K562 (cell line): ENCODE measurements around the gene MITF. TPM values are rescaled to one million over a fixed set of nuclear protein-coding genes. Genes with fewer than 3 reads are reported as not detected.

Experiments
- ATAC-seq: fragments of 200-7000 bp; cut with Tn5 transposase; 3 replicates; pipeline ENCODE4 v1.9.1; 2020; ENCODE audit warnings: moderate library complexity
- BruUV-seq: library from RNA; stranded (reverse); fragments of 400-500 nt; replicated peaks from 2 replicates; lab custom pipeline; 2021; lab: Mats Ljungman, UMichigan
- CTCF ChIA-PET: fragments of 300-600 bp; formaldehyde crosslinking; extraction: SDS; loops from one replicate; lab custom pipeline; 2021; ENCODE audit warnings: low intra/inter-chr PET ratio; lab: Yijun Ruan, JAX
- POLR2A ChIA-PET: fragments of 300-600, 350-650 bp; sonication (Branson Sonifier 250); formaldehyde crosslinking; extraction: SDS; loops from one replicate; lab custom pipeline; 2021; ENCODE audit warnings: antibody characterized with exemption, inconsistent platforms; lab: Yijun Ruan, JAX
- DNase-seq, 4 experiments: peaks; one replicate each; pipeline versions ENCODE4 v3.0.0 to v3.0.0-alpha.2; 2011 to 2018; ENCODE audit warnings: low spot score in 3 of 4, mixed read lengths in 3 of 4; ENCODE audit errors: extremely low read depth in 1 of 4
- FAIRE-seq: peaks from 2 replicates; lab custom pipeline; 2011; peaks lifted over from hg19 to GRCh38; lab: Jason Lieb, UNC
- H2AFZ ChIP-seq: 2 replicates; pipeline ENCODE4 v1.6.0; 2011; ENCODE audit warnings: low read depth, low read length, control low read depth, inconsistent platforms
- H3K27ac ChIP-seq: fragments of 200-600 bp; 3 replicates; pipeline ENCODE4 v1.8.0; 2011; ENCODE audit warnings: low read depth, mild to moderate bottlenecking, control low read depth, inconsistent platforms, low read length, moderate library complexity, mixed read lengths; ENCODE audit errors: extremely low read depth
- H3K27me3 ChIP-seq, 2 experiments: fragments of 300-600 bp in 1 of 2; 2 replicates in 1 of 2; 3 replicates in 1 of 2; pipeline versions ENCODE4 v1.6.0 to v1.8.0; 2011; ENCODE audit warnings: inconsistent platforms in 2 of 2, low read length in 2 of 2, mild to moderate bottlenecking in 1 of 2, mixed read lengths in 1 of 2, moderate library complexity in 1 of 2; ENCODE audit not compliant: control insufficient read depth in 2 of 2, insufficient read depth in 2 of 2
- H3K36me3 ChIP-seq: fragments of 300-600 bp; 3 replicates; pipeline ENCODE4 v1.8.0; 2011; ENCODE audit warnings: mild to moderate bottlenecking, low read length, inconsistent platforms; ENCODE audit not compliant: control insufficient read depth, insufficient read depth
- H3K4me1 ChIP-seq, 2 experiments: fragments of 200-600 bp in 1 of 2; replicated peaks in 1 of 2; 2 replicates in 1 of 2; 3 replicates in 1 of 2; pipeline versions ENCODE4 v1.5.1 to v1.8.0; 2011; ENCODE audit warnings: inconsistent platforms in 2 of 2, low read length in 2 of 2, mild to moderate bottlenecking in 1 of 2, mixed read lengths in 1 of 2, moderate library complexity in 1 of 2; ENCODE audit not compliant: control insufficient read depth in 2 of 2, insufficient read depth in 2 of 2
- H3K4me2 ChIP-seq: 2 replicates; pipeline ENCODE4 v1.6.1; 2011; ENCODE audit warnings: low read length, control low read depth, inconsistent platforms, mixed read lengths; ENCODE audit not compliant: insufficient read depth
- H3K4me3 ChIP-seq: fragments of 200-600 bp; sonication (generic), shearing (Covaris generic); 2 replicates; pipeline ENCODE4 v1.5.1; 2016; ENCODE audit warnings: control low read depth, inconsistent platforms
- H3K79me2 ChIP-seq: fragments of 200-600 bp; 3 replicates; pipeline ENCODE4 v1.8.0; 2011; ENCODE audit warnings: low read length, inconsistent platforms; ENCODE audit not compliant: control insufficient read depth, insufficient read depth
- H3K9ac ChIP-seq, 2 experiments: 2 replicates each; pipeline versions ENCODE4 v1.6.0 to v1.6.1; 2011; ENCODE audit warnings: low read depth in 2 of 2, low read length in 2 of 2, control low read depth in 1 of 2, inconsistent platforms in 1 of 2, mild to moderate bottlenecking in 1 of 2, mixed read lengths in 1 of 2; ENCODE audit not compliant: insufficient read depth in 1 of 2
- H3K9me1 ChIP-seq: one replicate; pipeline ENCODE4 v1.6.0; 2011; ENCODE audit warnings: inconsistent platforms, mild to moderate bottlenecking, low read length, moderate library complexity; ENCODE audit not compliant: control insufficient read depth, insufficient read depth
- H3K9me3 ChIP-seq: replicated peaks from 2 replicates; pipeline ENCODE4 v1.5.1; 2011; ENCODE audit warnings: low read depth, low read length, inconsistent platforms; ENCODE audit not compliant: control insufficient read depth, insufficient read depth
- H4K20me1 ChIP-seq: replicated peaks from 2 replicates; pipeline ENCODE4 v1.6.1; 2011; ENCODE audit warnings: low read length, inconsistent platforms, mixed read lengths; ENCODE audit not compliant: control insufficient read depth, insufficient read depth
- COPS2 ChIP-seq: fragments of 450-650 bp; conservative IDR thresholded peaks from 2 replicates; pipeline ENCODE4 v1.6.1; 2016; ENCODE audit warnings: mild to moderate bottlenecking, moderate library complexity
- FOXK1 ChIP-seq: sonication (generic); formaldehyde crosslinking; IDR thresholded peaks from 2 replicates; pipeline ENCODE4 v1.8.0; 2022; ENCODE audit warnings: missing genetic modification reagents, mild to moderate bottlenecking, borderline replicate concordance
- HOMEZ ChIP-seq: fragments of 250-450 bp; sonication (Bioruptor Pico); IDR thresholded peaks from 2 replicates; pipeline ENCODE4 v1.4.0; 2020; ENCODE audit warnings: mild to moderate bottlenecking, moderate library complexity
- PML ChIP-seq: IDR thresholded peaks from 2 replicates; pipeline ENCODE4 v1.6.1; 2012; ENCODE audit warnings: low read length, inconsistent platforms
- ZC3H4 ChIP-seq: sonication (generic); formaldehyde crosslinking; IDR thresholded peaks from 2 replicates; pipeline ENCODE4 v1.9.0; 2021; ENCODE audit warnings: missing genetic modification reagents, borderline replicate concordance
- WGBS: fragments of 100-300 bp; shearing (Covaris generic); methylation state at CpG from one replicate; pipeline ENCODE4 v1.1.6; 2016; ENCODE audit warnings: low coverage, mixed read lengths; ENCODE audit not compliant: insufficient coverage; ENCODE audit errors: missing lambda C conversion rate; 5-methylcytosine and 5-hydroxymethylcytosine counted together
- in situ Hi-C: fragments of 300-500 bp; cut with MboI; formaldehyde crosslinking; loops from 4 replicates; pipeline ENCODE4 v1.15.0; 2018; ENCODE audit warnings: inconsistent platforms, mixed read lengths
- intact Hi-C: fragments of 100-400 bp; cut with micrococcal nuclease; formaldehyde crosslinking; loops from 2 replicates; pipeline ENCODE4 v1.14.2; 2022
- polyA plus RNA-seq, 8 experiments: library from polyadenylated mRNA; depleted of rRNA in 4 of 8; stranded (reverse) in 5 of 8; unstranded in 3 of 8; fragments of >200 nt; fragmentation: Nextera tagmentation in 2 of 8; fragmentation: Illumina TruSeq in 1 of 8; extraction: Ambion mirVana in 2 of 8; extraction: Trizol in 1 of 8; gene quantifications; 2 replicates each; pipeline versions ENCODE4 v1.2.1 to v1.2.3, GENCODE V29; 2011 to 2014; ENCODE audit warnings: inconsistent platforms in 1 of 8, missing spikeins in 1 of 8
- total RNA-seq, 7 experiments: library from RNA; depleted of rRNA in 6 of 7; stranded (reverse); fragments of >200 nt in 6 of 7; fragmentation: Illumina TruSeq in 2 of 7; extraction: Trizol in 2 of 7; gene quantifications; 2 replicates each; pipeline versions ENCODE4 v1.2.1 to v1.2.3, GENCODE V29; 2011 to 2021; ENCODE audit warnings: low replicate concordance in 1 of 7
- TF ChIP-seq, protein P1 (sequence below): fragments of 450-650 bp; conservative IDR thresholded peaks from 2 replicates; pipeline ENCODE4 v1.6.1; 2016; ENCODE audit warnings: missing genetic modification characterization, low read depth, mild to moderate bottlenecking, missing compliant biosample characterization, moderate library complexity

The MITF gene
- total and polyA plus RNA-seq, 9 of the 15 experiments (the other 6 are each of a cell fraction or from before 2014, with no cell fraction given): 5.6 to 14.9 (median 11.1) TPM

DNA sequence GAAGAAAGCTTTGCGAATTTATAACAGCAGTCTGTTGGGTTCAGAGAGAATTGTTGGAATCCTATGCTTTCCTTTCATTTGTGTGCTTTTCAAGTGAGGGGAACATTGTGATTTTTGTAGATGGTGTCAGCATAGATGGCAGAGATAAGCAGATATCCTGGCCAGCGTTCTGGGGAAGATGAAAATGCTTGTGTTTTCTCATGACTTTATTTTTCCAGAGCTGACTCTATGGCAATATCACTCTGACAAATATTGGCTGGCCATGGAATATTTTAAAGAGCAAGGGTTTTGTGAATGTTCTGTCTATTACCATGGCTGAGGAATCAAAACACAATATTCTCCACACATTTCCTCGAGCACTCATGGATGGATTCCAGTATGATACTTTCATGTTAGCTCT is 108.8 kb downstream of the MITF start:
- no peaks in the 10 kb centered on the region for H3K9me3 ChIP-seq
- no peak for FAIRE-seq
- H3K9ac ChIP-seq: no peak overlapping the region
- POLR2A ChIA-PET: interaction anchor here (0.6 to 1.4 kb wide), 2 partner anchors 16 to 28 kb away, joined by 3 read pairs; no protein-coding TSS in a partner anchor
- H3K4me1 ChIP-seq: peaks cover 0 to 4% of the 10 kb centered on the region in 2 experiments; a peak in 1 of 5 replicates
- intact Hi-C loops: no loop called here
- H3K4me2 ChIP-seq: no peak overlapping the region
- H3K27ac ChIP-seq: no peak overlapping the region
- no peaks in the 10 kb centered on the region for H4K20me1 ChIP-seq
- no peak for ATAC-seq
- no peaks in the 10 kb centered on the region for H3K27me3 ChIP-seq
- no peak for DNase-seq
- in situ Hi-C loops: no loop called here
- no peaks in the 10 kb centered on the region for H3K36me3 ChIP-seq
- WGBS: 63% methylated on average over 3 of the region's 3 CpGs
- CTCF ChIA-PET: no interaction called here
- no peaks in the 10 kb centered on the region; the same call in 2 of the 3 replicates for H3K79me2 ChIP-seq
- H2AFZ ChIP-seq: no peak overlapping the region
- TF ChIP-seq FOXK1 (CRISPR knock-in tag): no peak
- no peak for TF ChIP-seq PML
- TF ChIP-seq, protein P1, sequence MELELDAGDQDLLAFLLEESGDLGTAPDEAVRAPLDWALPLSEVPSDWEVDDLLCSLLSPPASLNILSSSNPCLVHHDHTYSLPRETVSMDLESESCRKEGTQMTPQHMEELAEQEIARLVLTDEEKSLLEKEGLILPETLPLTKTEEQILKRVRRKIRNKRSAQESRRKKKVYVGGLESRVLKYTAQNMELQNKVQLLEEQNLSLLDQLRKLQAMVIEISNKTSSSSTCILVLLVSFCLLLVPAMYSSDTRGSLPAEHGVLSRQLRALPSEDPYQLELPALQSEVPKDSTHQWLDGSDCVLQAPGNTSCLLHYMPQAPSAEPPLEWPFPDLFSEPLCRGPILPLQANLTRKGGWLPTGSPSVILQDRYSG (tag): no peak
- no peak for TF ChIP-seq COPS2
- TF ChIP-seq ZC3H4: no peak
- no peak for TF ChIP-seq HOMEZ (CRISPR knock-in tag)
- TF ChIP-seq, all 486 proteins: peak for 0
- no peak overlapping the region for H3K4me3 ChIP-seq
- no TSS peak for BruUV-seq
- no peaks in the 10 kb centered on the region for H3K9me1 ChIP-seq
